SK-N-SH (cell line): Measurements from ENCODE around the gene DACH1. TPM values are rescaled to one million over a fixed set of nuclear protein-coding genes. Genes with fewer than 3 reads are reported as not detected.

Experiments
- CTCF ChIA-PET: fragments of 300-600, 350-600 bp; formaldehyde crosslinking; extraction: SDS; loops from one replicate; lab custom pipeline; 2021; lab: Yijun Ruan, JAX
- POLR2A ChIA-PET: fragments of 350-600 bp; sonication (Branson Sonifier 250); formaldehyde crosslinking; extraction: SDS; loops from one replicate; lab custom pipeline; 2020; ENCODE audit warnings: antibody characterized with exemption, inconsistent platforms; lab: Yijun Ruan, JAX
- DNase-seq: peaks from one replicate; pipeline ENCODE4 v3.0.0; 2012
- H2AFZ ChIP-seq: fragments of 200-600 bp; sonication (generic); 2 replicates; pipeline ENCODE4 v1.8.1; 2016; ENCODE audit warnings: antibody characterized with exemption, mild to moderate bottlenecking, low read depth
- H3F3A ChIP-seq: fragments of 200-600 bp; sonication (generic); replicated peaks from 2 replicates; pipeline ENCODE3; 2016; ENCODE audit warnings: antibody characterized with exemption, mild to moderate bottlenecking; ENCODE audit not compliant: insufficient read depth
- H3K27ac ChIP-seq, 2 experiments: fragments of 200-500 bp in 1 of 2; fragments of 200-600 bp in 1 of 2; sonication (Bioruptor generic) in 1 of 2; sonication (generic), shearing (Covaris generic) in 1 of 2; 2 replicates each; pipeline versions ENCODE4 v1.5.1 to v1.6.1; 2014 to 2016; ENCODE audit warnings: low read depth in 2 of 2, inconsistent platforms in 1 of 2, low read length in 1 of 2, mild to moderate bottlenecking in 1 of 2, mixed read lengths in 1 of 2
- H3K27me3 ChIP-seq: fragments of 200-600 bp; sonication (generic), shearing (Covaris generic); 2 replicates; pipeline ENCODE4 v1.6.1; 2016; ENCODE audit warnings: mixed run types; ENCODE audit not compliant: insufficient read depth
- H3K36me3 ChIP-seq, 2 experiments: fragments of 200-500 bp in 1 of 2; fragments of 200-600 bp in 1 of 2; sonication (Bioruptor generic) in 1 of 2; sonication (generic) in 1 of 2; replicated peaks in 1 of 2; 2 replicates each; pipeline versions ENCODE3 to v1.5.1; 2014 to 2016; ENCODE audit warnings: low read length in 1 of 2, mild to moderate bottlenecking in 1 of 2; ENCODE audit not compliant: insufficient read depth in 2 of 2, control insufficient read depth in 1 of 2
- H3K4me1 ChIP-seq, 2 experiments: fragments of 200-500 bp in 1 of 2; fragments of 200-600 bp in 1 of 2; sonication (Bioruptor generic) in 1 of 2; sonication (generic), shearing (Covaris generic) in 1 of 2; 2 replicates each; pipeline versions ENCODE4 v1.5.1 to v1.6.1; 2014 to 2016; ENCODE audit warnings: low read depth in 1 of 2, low read length in 1 of 2, mixed run types in 1 of 2; ENCODE audit not compliant: insufficient read depth in 2 of 2, control insufficient read depth in 1 of 2
- H3K4me2 ChIP-seq: fragments of 200-600 bp; sonication (generic), shearing (Covaris generic); 2 replicates; pipeline ENCODE4 v1.6.1; 2017; ENCODE audit warnings: mixed run types
- H3K4me3 ChIP-seq, 2 experiments: fragments of 200-500 bp in 1 of 2; fragments of 200-600 bp in 1 of 2; sonication (Bioruptor generic) in 1 of 2; sonication (generic), shearing (Covaris generic) in 1 of 2; 2 replicates each; pipeline versions ENCODE4 v1.5.1 to v1.8.1; 2014 to 2016; ENCODE audit warnings: low read depth in 2 of 2, inconsistent platforms in 1 of 2, low read length in 1 of 2, mild to moderate bottlenecking in 1 of 2, mixed read lengths in 1 of 2, moderate library complexity in 1 of 2
- H3K79me2 ChIP-seq: fragments of 200-600 bp; sonication (generic); 2 replicates; pipeline ENCODE4 v1.8.1; 2017; ENCODE audit warnings: mild to moderate bottlenecking; ENCODE audit not compliant: insufficient read depth
- H3K9ac ChIP-seq: fragments of 200-600 bp; sonication (generic); 2 replicates; pipeline ENCODE4 v1.6.1; 2017; ENCODE audit warnings: mixed run types
- H3K9me2 ChIP-seq: fragments of 200-600 bp; sonication (generic); 2 replicates; pipeline ENCODE4 v1.6.1; 2017; ENCODE audit warnings: mixed run types
- H3K9me3 ChIP-seq: fragments of 200-600 bp; sonication (generic); 2 replicates; pipeline ENCODE4 v1.6.1; 2017; ENCODE audit warnings: mixed run types, mild to moderate bottlenecking, moderate library complexity
- H4K20me1 ChIP-seq: fragments of 200-600 bp; sonication (generic); 2 replicates; pipeline ENCODE4 v1.6.1; 2017; ENCODE audit warnings: mild to moderate bottlenecking, mixed run types; ENCODE audit not compliant: insufficient read depth
- CHD2 ChIP-seq: fragments of 150-350 bp; IDR thresholded peaks from 2 replicates; pipeline ENCODE4 v1.6.1; 2018; ENCODE audit warnings: low read length; ENCODE audit not compliant: partially characterized antibody
- CTCF ChIP-seq: fragments of 200-600 bp; sonication (generic); IDR thresholded peaks from 2 replicates; pipeline ENCODE4 v1.6.1; 2017; ENCODE audit warnings: antibody characterized with exemption, mild to moderate bottlenecking, moderate library complexity
- FOSL2 ChIP-seq: IDR thresholded peaks from 2 replicates; pipeline ENCODE4 v1.4.0; 2012; ENCODE audit warnings: low read depth, mild to moderate bottlenecking, moderate library complexity, borderline replicate concordance
- FOXJ3 ChIP-seq: sonication (generic); formaldehyde crosslinking; IDR thresholded peaks from 2 replicates; pipeline ENCODE4 v1.5.1; 2020; ENCODE audit warnings: mild to moderate bottlenecking, missing genetic modification reagents
- GATA2 ChIP-seq: sonication (generic); formaldehyde crosslinking; IDR thresholded peaks from 2 replicates; pipeline ENCODE4 v1.5.0; 2020; ENCODE audit warnings: mild to moderate bottlenecking, missing genetic modification reagents
- IRF3 ChIP-seq: fragments of 150-350 bp; IDR thresholded peaks from 2 replicates; pipeline ENCODE4 v1.6.1; 2016; ENCODE audit warnings: mild to moderate bottlenecking, low read depth, low read length
- MAX ChIP-seq: IDR thresholded peaks from 2 replicates; pipeline ENCODE4 v1.4.0; 2012; ENCODE audit warnings: low read depth
- MEF2A ChIP-seq: IDR thresholded peaks from 2 replicates; pipeline ENCODE4 v1.4.0; 2012; ENCODE audit warnings: low read depth, borderline replicate concordance
- MXI1 ChIP-seq: IDR thresholded peaks from 2 replicates; pipeline ENCODE4 v1.6.1; 2012; ENCODE audit warnings: mild to moderate bottlenecking, low read depth, low read length, improper control_type of control experiment
- NFIC ChIP-seq: IDR thresholded peaks from 2 replicates; pipeline ENCODE4 v1.4.0; 2012; ENCODE audit warnings: borderline replicate concordance
- PBX3 ChIP-seq: IDR thresholded peaks from 2 replicates; pipeline ENCODE4; 2012
- POLR2AphosphoS5 ChIP-seq: IDR thresholded peaks from 2 replicates; pipeline ENCODE4 v1.6.1; 2012; ENCODE audit warnings: low read depth, low read length
- REST ChIP-seq: IDR thresholded peaks from 2 replicates; pipeline ENCODE4 v1.6.1; 2012; ENCODE audit warnings: mild to moderate bottlenecking, low read depth, low read length, moderate library complexity
- SIN3A ChIP-seq: IDR thresholded peaks from 2 replicates; pipeline ENCODE4 v1.6.1; 2012; ENCODE audit warnings: low read depth, mild to moderate bottlenecking, low read length, moderate library complexity, borderline replicate concordance
- SMC3 ChIP-seq: IDR thresholded peaks from 2 replicates; pipeline ENCODE4 v1.6.1; 2012; ENCODE audit warnings: low read depth, low read length, improper control_type of control experiment
- TCF12 ChIP-seq: IDR thresholded peaks from 2 replicates; pipeline ENCODE4 v1.4.0; 2012
- TEAD4 ChIP-seq: IDR thresholded peaks from 2 replicates; pipeline ENCODE4 v1.4.0; 2012; ENCODE audit warnings: mild to moderate bottlenecking, borderline replicate concordance; ENCODE audit not compliant: insufficient read depth
- USF1 ChIP-seq: IDR thresholded peaks from 2 replicates; pipeline ENCODE4 v1.4.0; 2012; ENCODE audit warnings: low read depth, borderline replicate concordance
- YY1 ChIP-seq: IDR thresholded peaks from 2 replicates; pipeline ENCODE4 v1.4.0; 2012; ENCODE audit warnings: low read depth, mild to moderate bottlenecking
- WGBS: methylation state at CpG from one replicate; pipeline ENCODE4 v1.1.6; 2017; ENCODE audit warnings: low lambda C conversion rate; 5-methylcytosine and 5-hydroxymethylcytosine counted together
- polyA plus RNA-seq, 3 experiments: library from polyadenylated mRNA; depleted of rRNA; stranded (reverse); fragments of >200 nt; gene quantifications; 2 replicates each; pipeline ENCODE4 v1.2.3, GENCODE V29; 2012

DACH1 gene
- polyA plus RNA-seq, 1 of the 3 experiments (the other 2 are of a cell fraction), result 0.21 TPM

- H3K4me3 ChIP-seq, result no peak overlapping the region
- TF ChIP-seq USF1 (no peak), FOXJ3 (CRISPR knock-in tag) (no peak), SIN3A (no peak), YY1 (no peak), MAX (no peak), IRF3 (no peak), TCF12 (no peak), CTCF (no peak), GATA2 (CRISPR knock-in tag) (no peak), NFIC (no peak), POLR2AphosphoS5 (no peak), PBX3 (no peak), FOSL2 (no peak), REST (no peak), MXI1 (no peak), MEF2A (no peak), CHD2 (no peak), SMC3 (no peak), TEAD4 (no peak)
- H3K36me3 ChIP-seq, result peaks cover 0 to 2% of the 10 kb centered on the region in 2 experiments
- H3K9me2 ChIP-seq, result no peaks in the 10 kb centered on the region
- CTCF ChIA-PET, result no interaction called here
- H3K9me3 ChIP-seq, result no peaks in the 10 kb centered on the region
- 64% methylated on average over 1 of the region's 1 CpG for WGBS
- POLR2A ChIA-PET, result no interaction called here
- no peaks in the 10 kb centered on the region for H3K27me3 ChIP-seq
- no peaks in the 10 kb centered on the region for H4K20me1 ChIP-seq
- no peak overlapping the region for H2AFZ ChIP-seq
- no peaks in the 10 kb centered on the region for H3K79me2 ChIP-seq
- H3K4me2 ChIP-seq, result no peak overlapping the region
- no peaks in the 10 kb centered on the region for H3F3A ChIP-seq
- DNase-seq, result no peak
- peaks cover 0 to 2% of the 10 kb centered on the region in 2 experiments; a peak in 1 of 4 replicates for H3K4me1 ChIP-seq
- no peak overlapping the region for H3K9ac ChIP-seq
- no peak overlapping the region for H3K27ac ChIP-seq
Observed at GRCh38 chr13:71469626-71470025, 397.4 kb downstream of the DACH1 start.
